Body of pancreas (tissue), 4 donors: ENCODE data around the gene IL1RAPL2. TPM values are rescaled to one million over a fixed set of nuclear protein-coding genes. Genes with fewer than 3 reads are reported as not detected.

ENCODE experiments used
- ATAC-seq: fragments of 150-250 bp; one replicate; pipeline ENCODE4 v1.9.1; 2016
- DNase-seq, 4 donors: peaks; one replicate each; pipeline ENCODE4 v3.0.0-alpha.2; 2019
- H3K27ac ChIP-seq, 4 donors: fragments of 200-600 bp; sonication (generic); 1 replicate in 3 of 4; 2 replicates in 1 of 4; pipeline versions ENCODE4 v1.5.1 to v1.6.1; 2016 to 2019; ENCODE audit warnings: mild to moderate bottlenecking in 1 of 4, mixed read lengths in 1 of 4, moderate library complexity in 1 of 4
- H3K27me3 ChIP-seq, 2 donors: fragments of 200-600 bp; sonication (generic); one replicate each; pipeline ENCODE4 v1.6.0; 2016; ENCODE audit warnings: mild to moderate bottlenecking in 1 of 2
- H3K36me3 ChIP-seq, 2 donors: fragments of 200-600 bp; sonication (generic); replicated peaks in 1 of 2; 2 replicates each; pipeline ENCODE4 v1.5.1; 2016; ENCODE audit warnings: low read depth in 2 of 2; ENCODE audit not compliant: insufficient read depth in 1 of 2
- H3K4me1 ChIP-seq: fragments of 200-600 bp; sonication (generic); one replicate; pipeline ENCODE4 v1.6.0; 2016
- H3K4me3 ChIP-seq, 2 donors: fragments of 200-600 bp; sonication (generic); 1 replicate in 1 of 2; 2 replicates in 1 of 2; pipeline ENCODE4 v1.5.1; 2016 to 2019
- H3K9me3 ChIP-seq, 3 donors: fragments of 200-600 bp; sonication (generic); 1 replicate in 2 of 3; 2 replicates in 1 of 3; pipeline ENCODE4 v1.5.1; 2016
- POLR2A ChIP-seq, 3 donors: fragments of 450-650 bp; IDR thresholded peaks; one replicate each; pipeline ENCODE4 v1.6.1; 2016; ENCODE audit warnings: antibody characterized with exemption in 3 of 3, mild to moderate bottlenecking in 2 of 3
- WGBS, 2 donors: methylation state at CpG; one replicate each; pipeline ENCODE4 v1.1.5; 2017; 5-methylcytosine and 5-hydroxymethylcytosine counted together
- intact Hi-C: fragments of 100-400 bp; cut with DNase I; formaldehyde crosslinking; loops from one replicate; pipeline ENCODE4 v1.15.1; 2023
- total RNA-seq, 2 donors: library from RNA; depleted of rRNA; stranded (reverse); fragments of >200 nt; gene quantifications; one replicate each; pipeline ENCODE4 v1.1.0, GENCODE V29; 2016
- TF ChIP-seq, protein P1 (sequence below), 7 experiments: fragments of 450-650 bp in 4 of 7; fragments of 200-600 bp in 3 of 7; sonication (generic) in 3 of 7; IDR thresholded peaks; one replicate each; pipeline ENCODE4 v1.5.1; 2016 to 2019; ENCODE audit warnings: antibody characterized with exemption in 7 of 7

The IL1RAPL2 gene
- total RNA-seq, 2 donors from 2014 or later, result not detected

- WGBS, 2 donors, result 84 to 100% methylated on average over 2 of the region's 2 CpGs
- no peak for DNase-seq
- intact Hi-C loops, result no loop called here
- no peaks in the 10 kb centered on the region for H3K4me1 ChIP-seq
- H3K36me3 ChIP-seq, result no peaks in the 10 kb centered on the region
- no peak for ATAC-seq
- no peak overlapping the region for H3K27ac ChIP-seq
- H3K27me3 ChIP-seq, result no peaks in the 10 kb centered on the region
- no peaks in the 10 kb centered on the region for H3K9me3 ChIP-seq
- no peak for TF ChIP-seq POLR2A (IDR thresholded peaks at IDR 0.05)
- TF ChIP-seq, protein P1, sequence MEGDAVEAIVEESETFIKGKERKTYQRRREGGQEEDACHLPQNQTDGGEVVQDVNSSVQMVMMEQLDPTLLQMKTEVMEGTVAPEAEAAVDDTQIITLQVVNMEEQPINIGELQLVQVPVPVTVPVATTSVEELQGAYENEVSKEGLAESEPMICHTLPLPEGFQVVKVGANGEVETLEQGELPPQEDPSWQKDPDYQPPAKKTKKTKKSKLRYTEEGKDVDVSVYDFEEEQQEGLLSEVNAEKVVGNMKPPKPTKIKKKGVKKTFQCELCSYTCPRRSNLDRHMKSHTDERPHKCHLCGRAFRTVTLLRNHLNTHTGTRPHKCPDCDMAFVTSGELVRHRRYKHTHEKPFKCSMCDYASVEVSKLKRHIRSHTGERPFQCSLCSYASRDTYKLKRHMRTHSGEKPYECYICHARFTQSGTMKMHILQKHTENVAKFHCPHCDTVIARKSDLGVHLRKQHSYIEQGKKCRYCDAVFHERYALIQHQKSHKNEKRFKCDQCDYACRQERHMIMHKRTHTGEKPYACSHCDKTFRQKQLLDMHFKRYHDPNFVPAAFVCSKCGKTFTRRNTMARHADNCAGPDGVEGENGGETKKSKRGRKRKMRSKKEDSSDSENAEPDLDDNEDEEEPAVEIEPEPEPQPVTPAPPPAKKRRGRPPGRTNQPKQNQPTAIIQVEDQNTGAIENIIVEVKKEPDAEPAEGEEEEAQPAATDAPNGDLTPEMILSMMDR (IDR thresholded peaks at IDR 0.05), result no peak
- H3K4me3 ChIP-seq, result no peak overlapping the region
Observed at GRCh38 chrX:105269386-105269785, 703.4 kb downstream of the IL1RAPL2 start.

- no peak for DNase-seq
- 38 to 47% methylated on average over 1 of the region's 1 CpG for WGBS, 2 donors
- Histone ChIP-seq H3K4me3 (no peak overlapping the region), H3K27me3 (no peaks in the 10 kb centered on the region), H3K9me3 (no peaks in the 10 kb centered on the region), H3K36me3 (no peaks in the 10 kb centered on the region), H3K4me1 (no peaks in the 10 kb centered on the region), H3K27ac (no peak overlapping the region)
- TF ChIP-seq, protein P1 (IDR thresholded peaks at IDR 0.05), result no peak
- no peak for TF ChIP-seq POLR2A (IDR thresholded peaks at IDR 0.05)
- intact Hi-C loops, result no loop called here
- no peak for ATAC-seq
Observed at GRCh38 chrX:105273326-105273725, 707.3 kb downstream of the IL1RAPL2 start.

DNA sequence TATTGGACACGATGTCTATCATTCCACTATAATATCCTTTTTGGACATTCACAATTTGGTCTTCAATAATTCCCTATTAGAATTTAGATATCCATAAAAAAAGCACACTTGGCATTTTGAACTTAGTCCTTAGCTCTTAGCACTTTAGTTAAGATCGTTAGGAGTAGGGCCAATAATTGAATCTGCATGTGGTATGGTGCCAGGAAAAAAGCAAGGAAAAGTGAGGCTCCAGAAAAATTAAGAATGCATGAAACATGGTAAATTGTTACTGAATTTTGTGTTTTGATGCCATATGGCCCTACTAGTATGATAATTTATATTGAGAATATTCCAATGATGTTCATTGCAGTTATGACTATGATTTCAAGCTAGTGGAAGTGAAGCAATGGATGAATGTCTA, 708.1 kb downstream of the IL1RAPL2 start:
- H3K9me3 ChIP-seq, result no peaks in the 10 kb centered on the region
- ATAC-seq (no peak), DNase-seq (no peak)
- no peaks in the 10 kb centered on the region for H3K4me1 ChIP-seq
- no peaks in the 10 kb centered on the region for H3K36me3 ChIP-seq
- 70 to 71% methylated on average over 2 of the region's 2 CpGs for WGBS, 2 donors
- no peak overlapping the region for H3K27ac ChIP-seq
- no peaks in the 10 kb centered on the region for H3K27me3 ChIP-seq
- intact Hi-C loops, result no loop called here
- no peak overlapping the region for H3K4me3 ChIP-seq
- TF ChIP-seq POLR2A (IDR thresholded peaks at IDR 0.05), result no peak
- TF ChIP-seq, protein P1 (IDR thresholded peaks at IDR 0.05), result no peak

DNA sequence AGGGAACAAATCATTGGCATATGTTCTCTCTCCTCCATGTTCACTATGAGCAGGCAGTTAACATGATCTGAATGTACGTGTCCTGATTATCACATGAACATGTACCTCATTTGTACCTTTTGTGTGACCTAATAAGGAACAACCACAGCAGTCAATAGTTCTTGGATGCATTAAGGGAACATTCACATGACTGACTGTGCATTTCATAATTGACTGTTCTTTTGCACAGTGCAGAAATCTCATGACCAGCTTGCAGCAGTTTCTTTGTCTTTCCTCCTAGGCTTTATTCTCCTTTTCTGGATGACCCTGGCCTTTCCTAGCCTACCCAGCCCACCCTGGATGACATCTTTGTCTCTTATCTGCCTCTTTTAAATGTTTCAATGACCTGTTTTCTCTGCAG, 711.1 kb downstream of the IL1RAPL2 start:
- DNase-seq (no peak), ATAC-seq (no peak)
- intact Hi-C loops, result no loop called here
- Histone ChIP-seq H3K4me1 (no peaks in the 10 kb centered on the region), H3K27ac (no peak overlapping the region), H3K9me3 (no peaks in the 10 kb centered on the region), H3K27me3 (no peaks in the 10 kb centered on the region), H3K36me3 (no peaks in the 10 kb centered on the region), H3K4me3 (no peak overlapping the region)
- 42 to 44% methylated on average over 1 of the region's 1 CpG for WGBS, 2 donors
- TF ChIP-seq POLR2A (IDR thresholded peaks at IDR 0.05), result no peak
- TF ChIP-seq, protein P1 (IDR thresholded peaks at IDR 0.05), result no peak

GRCh38 chrX:105282077-105282476, 716.1 kb downstream of the IL1RAPL2 start:
- DNase-seq (no peak), ATAC-seq (no peak)
- Histone ChIP-seq H3K4me1 (no peaks in the 10 kb centered on the region), H3K36me3 (no peaks in the 10 kb centered on the region), H3K27ac (no peak overlapping the region), H3K4me3 (no peak overlapping the region), H3K27me3 (no peaks in the 10 kb centered on the region), H3K9me3 (no peaks in the 10 kb centered on the region)
- intact Hi-C loops, result no loop called here
- TF ChIP-seq, protein P1 (IDR thresholded peaks at IDR 0.05), result no peak
- no peak for TF ChIP-seq POLR2A (IDR thresholded peaks at IDR 0.05)
- WGBS, 2 donors, result 35 to 50% methylated on average over 1 of the region's 1 CpG
